Stimulated activated CD8-positive, alpha-beta memory T cell treated with anti-CD3 and anti-CD28 coated beads, Interleukin-7, amount 100 ng/mL, for 24 hours (primary cell): Measurements from ENCODE around the gene ZNF761.
A peak's percentile ranks its signal among the peaks of the same experiment; 100 is the strongest.
"Not testable (repeated sequence)": the region's sequence is repeated elsewhere in the genome, so short reads cannot be mapped to it uniquely, and the experiment has no call there.

ENCODE experiments used
- DNase-seq: peaks from one replicate; pipeline ENCODE4 v3.0.0-alpha.2; 2020; ENCODE audit warnings: low read depth

Gene ZNF761

DNA sequence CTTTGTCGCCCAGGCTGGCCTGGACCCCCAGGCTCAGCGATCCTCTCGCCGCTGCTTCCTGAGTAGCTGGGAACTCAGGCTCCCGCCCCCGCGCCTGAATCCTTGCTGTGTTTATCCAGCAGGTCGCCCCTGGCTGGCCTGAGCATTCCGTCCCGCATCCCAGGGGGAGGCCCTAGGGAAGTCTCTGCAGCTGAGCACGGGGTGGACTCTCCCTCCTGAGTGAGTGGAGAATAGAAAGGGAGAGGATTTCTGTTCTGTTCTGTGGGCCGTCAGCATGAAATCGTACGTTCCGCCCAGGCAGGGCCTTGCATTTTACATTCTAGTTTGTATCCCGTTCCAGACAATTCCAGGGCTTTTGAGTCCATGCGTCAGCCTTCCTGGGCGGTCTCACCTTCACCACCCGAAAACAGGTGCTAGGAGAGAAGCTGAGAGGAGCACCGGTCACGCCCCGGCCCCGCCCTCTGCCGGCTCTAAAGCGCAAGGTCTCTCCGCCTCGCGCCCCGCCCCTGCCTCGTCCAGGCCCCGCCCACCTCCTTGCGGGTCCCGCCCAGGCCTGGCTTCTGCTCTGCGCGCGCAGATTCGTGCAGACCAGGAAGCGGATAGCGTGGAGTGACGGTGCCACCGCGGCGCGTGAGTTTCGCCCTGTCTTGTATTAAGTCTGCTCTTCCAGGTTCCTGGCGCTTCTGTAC lies at the start of gene ZNF761:
Gene ZNF761 (plus strand): TSS at position 586 of the 689 bp plus-strand sequence. CDS start 15,285 bp downstream, outside the sequence.
- peak; percentile 96 for DNase-seq

DNA sequence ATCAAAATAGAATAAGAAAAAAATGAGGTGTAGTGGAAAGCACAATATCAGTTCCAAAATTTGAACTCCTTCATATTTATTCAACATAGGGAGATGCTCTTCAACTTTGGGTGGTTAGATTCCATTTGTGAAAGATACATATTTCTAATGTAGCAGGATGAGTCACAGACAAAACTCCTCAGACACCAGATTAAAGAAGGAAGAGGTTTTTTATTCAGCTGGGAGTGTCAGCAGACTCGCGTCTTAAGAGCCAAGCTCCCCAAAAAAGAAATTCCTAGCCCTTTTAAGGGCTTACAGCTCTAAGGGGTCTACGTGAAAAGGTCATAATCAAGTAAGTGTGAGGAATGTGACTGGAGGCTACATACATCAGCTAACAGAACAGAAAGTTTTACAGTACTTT lies 43.6 kb upstream of the ZNF761 start:
- DNase-seq, result no peak

- DNase-seq, result no peak
Observed at GRCh38 chr19:53388904-53389303, 42.9 kb upstream of the ZNF761 start.

DNA sequence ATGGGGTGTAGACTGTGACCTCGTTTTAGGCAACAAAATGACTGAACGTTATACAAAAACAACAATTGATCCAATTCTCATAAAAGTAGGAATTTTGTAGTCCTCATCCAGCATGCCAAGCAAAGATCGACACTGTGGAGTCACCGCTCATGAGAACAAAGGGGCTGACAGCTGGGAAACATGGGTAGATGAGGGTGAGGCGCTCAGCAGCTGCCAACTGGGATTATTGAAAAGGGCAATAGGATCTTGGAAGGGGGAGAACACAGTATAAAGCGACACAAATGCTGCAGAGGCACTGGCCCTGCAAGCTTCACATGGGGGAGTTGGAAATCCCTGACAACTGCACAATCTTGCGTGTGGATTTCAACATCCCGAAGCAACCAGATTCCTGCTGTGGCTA lies 42.2 kb upstream of the ZNF761 start:
- no peak for DNase-seq

DNA sequence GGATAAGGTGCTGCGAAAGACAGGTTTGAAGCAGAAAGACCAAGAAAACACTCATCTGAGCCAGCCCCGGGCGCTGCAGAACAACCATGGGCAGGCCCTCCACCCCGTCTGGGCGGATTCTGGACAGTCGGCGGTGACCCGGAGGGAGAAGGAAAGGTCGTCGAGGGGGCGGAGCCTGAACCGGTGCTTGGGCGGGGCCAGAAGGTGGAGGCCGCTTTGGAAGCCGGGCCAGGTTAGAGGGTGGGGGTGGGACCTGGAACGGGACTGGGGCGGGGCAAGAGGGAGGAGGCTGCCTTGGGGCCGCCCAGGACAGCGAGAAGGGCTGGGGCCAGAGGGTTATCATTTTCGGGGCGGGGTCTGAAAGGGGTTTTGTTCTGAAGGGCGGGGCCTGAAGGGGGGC lies 41.8 kb upstream of the ZNF761 start:
- DNase-seq, result no peak

DNA sequence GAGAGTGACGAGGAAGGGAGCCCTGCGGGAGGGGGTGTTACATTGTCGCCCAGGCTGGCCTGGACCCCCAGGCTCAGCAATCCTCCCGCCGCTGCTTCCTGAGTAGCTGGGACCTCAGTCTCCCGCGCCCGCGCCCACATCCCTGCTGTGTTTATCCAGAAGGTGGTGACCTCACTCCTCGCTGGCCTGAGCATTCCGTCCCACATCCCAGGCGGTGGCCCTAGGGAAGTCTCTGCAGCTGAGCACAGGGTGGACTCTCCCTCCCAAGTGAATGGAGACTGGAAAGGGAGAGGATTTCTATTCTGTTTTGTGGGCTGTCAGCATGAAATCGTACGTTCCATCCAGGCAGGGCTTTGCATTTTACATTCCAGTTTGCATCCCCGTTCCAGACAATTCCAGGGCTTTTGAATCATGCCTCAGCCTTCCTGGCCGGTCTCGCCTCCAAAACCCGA lies 37.2 kb upstream of the ZNF761 start:
- DNase-seq, result no peak

DNA sequence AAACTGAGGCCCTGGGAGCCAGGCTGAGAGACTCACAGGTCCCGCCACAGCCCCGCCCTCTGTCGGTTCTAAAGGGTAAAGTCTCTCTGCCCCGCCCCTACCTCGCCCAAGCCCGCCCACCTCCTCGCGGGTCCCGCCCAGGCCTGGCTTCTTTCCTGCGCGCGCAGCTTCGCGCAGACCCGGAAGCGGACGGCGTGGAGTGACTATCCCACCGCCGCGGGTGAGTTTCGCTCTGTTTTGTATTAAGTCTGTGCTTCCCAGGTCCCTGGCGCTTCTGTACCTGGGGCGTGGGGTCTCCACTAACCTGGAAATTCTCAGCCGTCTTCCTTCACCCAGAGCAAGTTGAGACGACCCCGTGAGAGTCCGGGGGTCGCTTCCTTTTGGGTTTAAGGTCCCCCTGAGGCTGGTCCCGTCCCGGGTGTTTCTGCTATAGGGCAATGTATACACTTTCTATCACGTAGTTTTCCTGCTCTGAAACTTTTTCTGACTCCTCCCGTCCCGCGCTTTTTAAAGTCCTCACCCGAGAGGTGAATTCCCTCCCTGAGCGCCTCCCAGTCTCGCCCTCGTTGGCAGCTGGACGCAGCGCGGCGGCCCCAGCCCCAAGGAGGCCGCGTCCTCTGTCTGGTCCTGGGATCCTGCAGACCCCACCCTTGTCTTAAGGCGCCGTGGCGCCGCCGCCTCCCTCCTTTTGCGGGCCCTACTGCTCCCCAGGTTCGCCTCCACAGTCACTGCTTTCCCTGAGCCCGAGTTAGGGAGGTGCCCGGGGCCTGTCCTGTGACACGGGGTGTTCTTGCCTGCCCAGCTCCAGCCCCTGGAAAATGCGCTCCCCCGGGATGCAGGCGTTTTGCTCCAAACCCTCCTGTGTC lies 36.6 kb upstream of the ZNF761 start, which contains the start of gene ZNF765:
Gene ZNF765 (plus strand): TSS at position 176 of the 866 bp plus-strand sequence. CDS start 2,867 bp downstream, outside the sequence.
- peak; percentile 98 for DNase-seq

DNA sequence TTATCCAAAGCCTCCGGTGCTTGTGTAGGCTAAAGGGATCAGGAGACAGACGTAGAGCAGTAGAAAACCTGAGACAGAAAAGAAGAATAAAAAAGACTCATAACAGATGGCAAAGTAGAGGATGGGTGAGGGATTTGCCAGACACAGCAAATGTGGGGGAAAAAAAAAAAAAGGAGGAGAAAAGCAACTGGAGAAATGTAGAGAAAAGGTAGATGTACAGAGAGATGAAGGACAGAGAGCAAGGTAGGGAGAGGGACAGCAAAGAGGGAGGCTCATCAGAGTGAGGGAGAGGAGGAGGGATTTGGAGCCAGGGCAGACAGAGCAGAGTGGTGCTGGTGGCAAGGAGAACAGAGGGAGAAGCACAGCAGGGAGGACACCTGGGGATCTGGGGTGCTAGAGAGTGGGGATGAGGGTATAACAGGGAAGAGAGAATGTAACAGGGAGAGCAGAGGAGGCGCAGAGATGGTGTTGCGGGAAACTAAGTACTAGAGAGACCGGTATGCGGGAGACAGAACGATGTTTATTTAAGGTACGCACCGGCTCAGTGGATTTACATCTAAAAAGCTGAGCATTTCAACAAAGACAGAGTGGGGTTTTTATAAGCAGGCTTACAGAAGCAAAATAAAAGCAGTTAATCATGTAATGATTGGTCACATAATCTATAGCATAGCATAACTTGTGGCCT lies 35.8 kb upstream of the ZNF761 start:
- DNase-seq, result not testable (repeated sequence)

- no peak for DNase-seq
Observed at GRCh38 chr19:53396525-53396868, 35.3 kb upstream of the ZNF761 start.

DNA sequence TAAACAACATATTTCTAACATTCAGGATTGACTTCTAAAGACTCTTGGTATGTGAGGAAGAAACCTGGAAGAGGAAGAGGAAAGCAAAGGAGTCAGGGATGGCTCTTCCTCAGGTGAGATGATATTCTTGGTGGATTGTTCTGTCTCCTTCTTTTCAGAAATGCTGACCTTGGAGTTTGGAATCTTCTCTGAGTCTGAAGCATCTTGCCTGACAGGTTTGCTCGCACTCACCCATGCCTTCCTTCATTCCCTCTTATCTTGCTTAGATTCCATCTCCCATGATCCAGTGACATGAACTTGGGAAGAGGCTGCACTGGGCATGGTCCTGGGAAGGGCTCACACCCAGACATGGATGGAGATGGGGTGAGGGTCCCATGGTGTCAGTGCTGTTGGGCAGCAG lies 33.9 kb upstream of the ZNF761 start:
- DNase-seq, result not testable (repeated sequence)

GRCh38 chr19:53409505-53410204 lies 22.1 kb upstream of the ZNF761 start:
- no peak for DNase-seq

DNA sequence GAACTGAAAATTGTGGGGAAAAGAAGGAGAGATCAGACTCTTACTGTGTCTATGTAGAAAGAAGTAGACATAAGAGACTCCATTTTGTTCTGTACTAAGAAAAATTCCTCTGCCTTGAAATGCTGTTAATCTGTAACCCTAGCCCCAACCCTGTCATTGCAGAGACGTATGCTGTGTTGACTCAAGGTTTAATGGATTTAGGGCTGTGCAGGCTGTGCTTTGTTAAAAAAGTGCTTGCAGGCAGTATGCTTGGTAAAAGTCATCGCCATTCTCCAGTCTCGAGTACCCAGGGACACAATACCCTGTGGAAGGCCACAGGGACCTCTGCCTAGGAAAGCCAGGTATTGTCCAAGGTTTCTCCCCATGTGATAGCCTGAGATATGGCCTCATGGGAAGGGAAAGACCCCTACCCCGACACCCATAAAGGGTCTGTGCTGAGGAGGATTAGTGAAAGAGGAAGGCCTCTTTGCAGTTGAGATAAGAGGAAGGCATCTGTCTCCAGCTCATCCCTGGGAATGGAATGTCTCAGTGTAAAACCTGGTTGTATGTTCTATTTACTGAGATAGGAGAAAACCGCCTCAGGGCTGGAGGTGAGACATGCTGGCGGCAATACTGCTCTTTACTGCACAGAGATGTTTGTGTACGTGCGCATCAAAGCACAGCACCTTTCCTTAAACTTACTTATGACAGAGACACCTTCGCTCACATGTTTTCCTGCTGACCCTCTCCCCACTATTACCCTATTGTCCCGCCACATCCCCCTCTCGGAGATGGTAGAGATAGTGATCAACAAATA lies 11.1 kb upstream of the ZNF761 start:
- not testable (repeated sequence) for DNase-seq

GRCh38 chr19:53422551-53422950 lies 9.2 kb upstream of the ZNF761 start:
- no peak for DNase-seq

- DNase-seq, result not testable (repeated sequence)
Observed at GRCh38 chr19:53423074-53423473, 8.7 kb upstream of the ZNF761 start.

- not testable (repeated sequence) for DNase-seq
Observed at GRCh38 chr19:53423680-53424079, 8.1 kb upstream of the ZNF761 start.

- DNase-seq, result peak; percentile 26
Observed at GRCh38 chr19:53424968-53425597, 6.7 kb upstream of the ZNF761 start.

DNA sequence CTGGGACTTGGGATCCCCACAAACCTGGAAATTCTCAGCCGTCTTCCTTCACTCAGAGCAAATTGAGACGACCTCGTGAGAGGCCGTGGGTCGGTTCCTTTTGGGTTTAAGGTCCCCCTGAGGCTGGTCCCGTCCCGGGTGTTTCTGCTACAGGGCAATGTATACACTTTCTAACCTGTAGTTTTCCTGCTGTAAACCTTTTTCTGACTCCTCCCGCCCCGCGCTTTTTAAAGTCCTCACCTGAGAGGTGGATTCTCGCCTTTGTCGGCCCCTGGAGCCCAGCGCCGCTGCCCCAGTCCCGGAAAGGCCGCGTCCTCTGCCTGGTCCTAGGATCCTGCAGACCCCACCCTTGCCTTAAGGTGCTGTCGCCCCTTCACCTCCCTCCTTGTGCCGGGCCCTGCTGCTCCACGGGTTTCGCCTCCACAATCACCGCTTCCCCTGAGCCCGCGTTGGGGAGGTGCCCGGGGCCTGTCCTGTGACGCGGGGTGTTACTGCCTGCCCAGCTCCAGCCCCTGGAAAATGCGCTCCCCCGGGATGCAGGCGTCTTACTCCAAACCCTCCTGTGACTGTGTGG lies 391 bp downstream of the ZNF761 start:
- DNase-seq, result no peak

DNA sequence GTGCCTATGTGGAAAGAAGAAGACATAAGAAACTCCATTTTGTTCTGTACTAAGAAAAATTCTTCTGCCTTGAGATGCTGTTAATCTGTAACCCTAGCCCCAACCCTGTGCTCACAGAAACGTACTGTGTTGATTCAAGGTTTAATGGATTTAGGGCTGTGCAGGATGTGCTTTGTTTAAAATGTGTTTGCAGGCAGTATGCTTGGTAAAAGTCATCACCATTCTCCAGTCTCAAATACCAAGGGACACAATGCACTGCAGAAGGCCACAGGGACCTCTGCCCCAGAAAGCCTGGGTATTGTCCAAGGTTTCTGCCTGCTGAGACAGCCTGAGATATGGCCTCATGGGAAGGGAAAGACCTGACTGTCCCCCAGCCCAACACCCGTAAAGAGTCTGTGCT lies 12.0 kb downstream of the ZNF761 start:
- not testable (repeated sequence) for DNase-seq

DNA sequence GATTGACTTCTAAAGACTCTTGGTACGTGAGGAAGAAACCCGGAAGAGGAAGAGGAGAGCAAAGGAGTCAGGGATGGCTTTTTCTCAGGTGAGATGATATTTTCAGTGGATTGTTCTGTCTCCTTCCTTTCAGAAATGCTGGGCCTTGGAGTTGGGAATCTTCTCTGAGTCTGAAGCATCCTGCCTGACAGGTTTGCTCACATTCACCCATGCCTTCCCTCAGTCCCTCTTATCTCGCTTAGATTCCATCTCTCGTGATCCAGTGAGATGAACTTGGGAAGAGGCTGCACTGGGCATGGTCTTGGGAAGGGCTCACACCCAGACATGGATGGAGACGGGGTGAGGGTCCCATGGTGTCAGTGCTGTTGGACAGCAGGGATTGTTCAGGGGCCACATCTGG lies 15.4 kb downstream of the ZNF761 start:
- not testable (repeated sequence) for DNase-seq

DNA sequence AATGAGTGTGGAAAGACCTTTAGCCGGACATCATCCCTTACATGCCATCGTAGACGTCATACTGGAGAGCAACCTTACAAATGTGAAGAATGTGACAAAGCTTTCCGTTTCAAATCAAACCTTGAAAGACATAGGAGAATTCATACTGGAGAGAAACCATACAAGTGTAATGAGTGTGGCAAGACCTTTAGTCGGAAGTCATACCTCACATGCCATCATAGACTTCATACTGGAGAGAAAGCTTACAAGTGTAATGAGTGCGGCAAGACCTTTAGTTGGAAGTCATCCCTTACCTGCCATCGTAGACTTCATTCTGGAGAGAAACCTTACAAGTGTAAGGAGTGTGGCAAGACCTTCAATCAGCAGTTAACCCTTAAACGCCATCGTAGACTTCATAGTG lies 24.0 kb downstream of the ZNF761 start:
- DNase-seq, result no peak
